Panc1 (cell line): ENCODE data around the gene KIF18B.

Source experiments
- CTCF ChIP-seq: fragments of 450-650 bp; IDR thresholded peaks from 2 replicates; pipeline ENCODE4 v1.5.1; 2017; ENCODE audit warnings: mild to moderate bottlenecking
- POLR2AphosphoS5 ChIP-seq: IDR thresholded peaks from 2 replicates; pipeline ENCODE4 v1.6.1; 2012; ENCODE audit warnings: mild to moderate bottlenecking, low read depth, low read length, moderate library complexity
- REST ChIP-seq, 2 experiments: IDR thresholded peaks; 2 replicates each; pipeline ENCODE4 v1.6.1; 2011 to 2012; ENCODE audit warnings: low read depth in 2 of 2, control low read depth in 1 of 2, low read length in 1 of 2, mild to moderate bottlenecking in 1 of 2, moderate library complexity in 1 of 2; ENCODE audit not compliant: insufficient read depth in 1 of 2
- SIN3A ChIP-seq: IDR thresholded peaks from 2 replicates; pipeline ENCODE4 v1.6.1; 2012; ENCODE audit warnings: low read depth, mild to moderate bottlenecking, low read length, moderate library complexity, borderline replicate concordance; ENCODE audit not compliant: insufficient read depth
- TCF7L2 ChIP-seq: IDR thresholded peaks from 2 replicates; pipeline ENCODE4 v1.6.1; 2011; ENCODE audit warnings: mild to moderate bottlenecking, low read depth, low read length, inconsistent platforms

GRCh38 chr17:44952946-44953475 lies 5.4 kb upstream of the KIF18B start:
- TF ChIP-seq CTCF, result no peak
- no peak for TF ChIP-seq REST (IDR thresholded peaks at IDR 0.05; ENCODE audit: insufficient read depth in 1 of 2, low read depth in 2 of 2, low read length in 1 of 2)
- no peak for TF ChIP-seq SIN3A
- no peak for TF ChIP-seq POLR2AphosphoS5
- TF ChIP-seq TCF7L2, result no peak
